Activated naive CD4-positive, alpha-beta T cell treated with anti-CD3 and anti-CD28 coated beads for 36 hours (primary cell): ENCODE measurements around the gene PINK1. TPM values are rescaled to one million over a fixed set of nuclear protein-coding genes. Genes with fewer than 3 reads are reported as not detected.

Experiments used
- CTCF ChIA-PET: fragments of 350-600 bp; sonication (Branson Sonifier 250); formaldehyde crosslinking; loops from one replicate; lab custom pipeline; 2021; ENCODE audit warnings: antibody characterized with exemption; lab: Charles Lee
- DNase-seq: peaks from one replicate; pipeline ENCODE4 v3.0.0-alpha.2; 2020
- H3K27ac Mint-ChIP-seq: one replicate; pipeline ENCODE4 v1.8.0; 2021; ENCODE audit warnings: mild to moderate bottlenecking, mixed read lengths
- H3K27me3 Mint-ChIP-seq: one replicate; pipeline ENCODE4 v1.8.0; 2021; ENCODE audit warnings: low read depth, mixed read lengths
- H3K36me3 Mint-ChIP-seq: one replicate; pipeline ENCODE4 v1.8.0; 2021; ENCODE audit warnings: low read depth, mixed read lengths
- H3K4me1 Mint-ChIP-seq: one replicate; pipeline ENCODE4 v1.8.0; 2021; ENCODE audit warnings: low read depth, mixed read lengths
- H3K4me3 Mint-ChIP-seq: one replicate; pipeline ENCODE4 v1.8.0; 2021; ENCODE audit warnings: mild to moderate bottlenecking, moderate library complexity, mixed read lengths
- H3K9me3 Mint-ChIP-seq: one replicate; pipeline ENCODE4 v1.8.0; 2021; ENCODE audit warnings: mixed read lengths
- intact Hi-C: fragments of 100-400 bp; cut with micrococcal nuclease; formaldehyde crosslinking; loops from one replicate; pipeline ENCODE4 v1.15.1; 2023
- total RNA-seq, 2 experiments: library from RNA; stranded (reverse); gene quantifications; one replicate each; pipeline ENCODE4 v1.2.3, GENCODE V29; 2021

PINK1 gene
- total RNA-seq, 2 experiments from 2014 or later = 1.4 to 1.5 TPM

DNA sequence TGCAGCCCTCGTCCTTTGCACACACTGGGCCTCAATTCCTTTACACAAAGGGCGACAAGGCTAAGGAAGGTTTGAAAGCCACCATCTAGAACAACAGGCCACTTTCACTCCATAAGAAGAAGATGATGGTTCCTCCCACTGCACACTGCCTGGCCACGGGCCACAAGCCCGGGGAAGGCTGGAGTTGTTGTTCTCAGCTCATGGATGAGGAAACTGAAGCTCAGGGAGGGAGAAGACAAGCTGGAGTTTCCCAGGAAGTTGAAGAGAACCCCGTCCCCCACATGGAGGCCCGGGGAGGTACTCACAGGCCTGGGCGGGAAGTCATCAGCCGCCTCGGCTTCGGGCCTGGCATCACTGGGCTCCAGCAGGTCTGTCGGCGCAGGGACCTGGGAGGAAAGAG is 52.5 kb downstream of the PINK1 start:
- Mint-ChIP-seq H3K4me1 (no peaks in the 10 kb centered on the region), H3K4me3 (no peak overlapping the region), H3K27me3 (no peaks in the 10 kb centered on the region), H3K36me3 (no peaks in the 10 kb centered on the region), H3K27ac (no peak overlapping the region), H3K9me3 (no peaks in the 10 kb centered on the region)
- DNase-seq = no peak
- intact Hi-C loops = no loop called here
- CTCF ChIA-PET = interaction anchor here (1.9 kb wide), 1 partner anchor 11 kb away, joined by 7 read pairs; no protein-coding TSS in a partner anchor

DNA sequence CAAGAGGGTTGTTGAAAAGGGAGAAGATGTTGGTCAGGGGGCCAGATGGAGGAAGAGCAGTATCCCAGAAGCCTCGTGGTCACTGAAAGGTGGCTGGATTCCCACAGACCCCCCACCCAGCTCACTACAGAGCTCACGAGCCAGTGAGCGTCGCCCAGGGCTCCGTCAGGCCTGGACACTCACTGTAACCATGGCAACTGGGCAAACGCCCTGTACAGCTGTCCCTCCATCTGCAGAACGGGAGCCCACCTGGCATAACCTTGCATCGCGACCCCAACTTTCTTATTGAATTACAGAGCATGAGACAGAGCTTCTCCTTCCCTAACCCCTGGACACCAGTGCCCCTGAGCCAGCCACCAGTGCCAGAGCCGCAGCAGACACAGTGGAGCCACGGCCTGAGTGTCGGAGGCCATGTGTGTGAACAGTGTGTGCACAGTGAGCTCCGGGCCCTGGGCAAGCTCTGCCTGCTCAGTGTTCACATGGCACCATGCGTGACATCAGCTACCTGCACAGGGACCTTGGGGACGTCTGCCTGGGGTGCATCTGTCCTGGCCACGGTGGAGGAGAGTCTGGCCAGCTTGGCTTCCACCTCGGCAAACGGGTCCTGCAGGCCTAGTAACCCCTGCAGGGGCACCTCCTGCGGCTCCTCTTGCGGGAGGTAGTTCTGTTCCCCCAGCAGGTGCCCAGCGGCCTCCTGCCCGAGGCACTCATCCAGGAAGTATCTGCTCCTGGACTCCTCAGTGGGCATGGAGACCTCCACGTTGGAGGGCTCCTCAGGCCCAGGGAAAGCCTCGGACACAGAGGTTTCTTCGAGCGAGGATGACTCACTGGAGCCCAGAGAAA is 53.8 kb downstream of the PINK1 start:
- no peak overlapping the region for H3K27ac Mint-ChIP-seq
- no peaks in the 10 kb centered on the region for H3K27me3 Mint-ChIP-seq
- intact Hi-C loops = no loop called here
- no peaks in the 10 kb centered on the region for H3K9me3 Mint-ChIP-seq
- CTCF ChIA-PET = no interaction called here
- no peaks in the 10 kb centered on the region for H3K36me3 Mint-ChIP-seq
- H3K4me1 Mint-ChIP-seq = no peaks in the 10 kb centered on the region
- no peak for DNase-seq
- H3K4me3 Mint-ChIP-seq = no peak overlapping the region

DNA sequence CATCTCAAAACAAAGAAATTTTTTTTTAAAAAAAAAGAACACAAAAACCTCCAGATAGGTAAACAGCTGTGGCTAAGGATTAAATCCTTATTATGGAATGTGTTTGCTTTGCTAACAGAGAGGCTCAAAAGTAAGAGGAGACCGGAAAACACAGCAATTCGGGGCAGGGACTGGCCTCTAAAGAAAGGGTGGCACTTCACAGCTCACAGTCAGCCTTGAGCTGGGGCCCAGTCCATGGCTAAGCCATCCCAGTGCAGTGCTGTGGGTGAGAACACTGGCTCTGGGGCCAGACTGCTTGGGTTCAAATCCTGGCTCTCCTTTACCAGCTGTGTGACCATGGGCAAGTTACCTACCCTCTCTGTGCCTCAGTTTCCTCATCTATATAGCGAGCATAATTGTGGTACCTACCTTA is 56.4 kb downstream of the PINK1 start:
- Mint-ChIP-seq H3K27ac (no peak overlapping the region), H3K36me3 (no peaks in the 10 kb centered on the region), H3K9me3 (no peaks in the 10 kb centered on the region), H3K4me3 (no peak overlapping the region), H3K4me1 (no peaks in the 10 kb centered on the region), H3K27me3 (no peaks in the 10 kb centered on the region)
- no peak for DNase-seq
- intact Hi-C loops = no loop called here
- CTCF ChIA-PET = no interaction called here

DNA sequence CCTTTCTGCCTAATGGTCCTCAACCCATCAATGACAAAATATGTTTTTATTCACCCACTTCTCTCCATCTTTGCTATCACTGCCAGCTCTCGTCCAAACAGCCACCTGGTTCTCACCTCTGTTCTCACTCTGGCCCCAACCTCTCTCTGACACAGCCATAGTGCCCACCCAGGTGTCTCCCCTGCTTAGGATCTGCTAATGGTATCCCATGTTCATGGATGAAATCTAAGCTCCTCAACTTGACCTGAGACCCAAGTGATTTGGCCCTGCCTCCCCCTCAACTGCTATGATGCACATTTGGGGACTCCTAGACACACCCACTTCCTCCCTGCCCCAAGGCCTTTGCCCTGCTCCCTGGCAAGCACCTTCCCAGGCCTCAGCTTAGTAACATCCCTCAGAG is 58.6 kb downstream of the PINK1 start:
- Mint-ChIP-seq H3K9me3 (no peaks in the 10 kb centered on the region), H3K4me1 (peaks cover 2% of the 10 kb centered on the region), H3K27ac (no peak overlapping the region), H3K4me3 (no peak overlapping the region), H3K27me3 (no peaks in the 10 kb centered on the region), H3K36me3 (no peaks in the 10 kb centered on the region)
- intact Hi-C loops = no loop called here
- no peak for DNase-seq
- CTCF ChIA-PET = interaction anchor here (0.6 kb wide), 1 partner anchor 92 kb away, joined by 3 read pairs; no protein-coding TSS in a partner anchor

DNA sequence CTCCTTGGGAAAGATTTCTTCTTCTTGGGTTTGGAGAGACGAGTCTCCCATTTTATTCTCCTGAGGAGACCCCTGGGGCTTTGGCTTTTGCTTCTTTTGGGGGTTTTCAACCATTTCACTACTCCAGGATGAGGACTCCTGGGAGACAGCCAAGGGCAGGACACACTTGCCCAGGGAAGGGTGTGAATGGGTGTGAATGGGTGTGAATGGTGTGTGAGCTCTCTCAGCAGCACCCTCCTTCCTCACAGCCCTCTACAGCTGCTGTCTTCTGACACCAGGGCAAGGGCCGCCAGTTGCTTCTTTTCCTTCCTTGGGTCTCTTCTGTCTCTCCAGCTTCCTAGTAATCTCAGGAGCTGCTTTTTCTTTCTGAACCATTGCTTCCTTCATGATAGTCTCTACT is 60.4 kb downstream of the PINK1 start:
- H3K4me1 Mint-ChIP-seq = peaks cover 5% of the 10 kb centered on the region
- no peak overlapping the region for H3K4me3 Mint-ChIP-seq
- intact Hi-C loops = no loop called here
- no peak overlapping the region for H3K27ac Mint-ChIP-seq
- H3K36me3 Mint-ChIP-seq = no peaks in the 10 kb centered on the region
- H3K27me3 Mint-ChIP-seq = no peaks in the 10 kb centered on the region
- CTCF ChIA-PET = interaction anchor here (0.7 to 0.9 kb wide), 2 partner anchors 502 to 863 kb away, joined by 3 read pairs; no protein-coding TSS in a partner anchor
- H3K9me3 Mint-ChIP-seq = no peaks in the 10 kb centered on the region
- no peak for DNase-seq

DNA sequence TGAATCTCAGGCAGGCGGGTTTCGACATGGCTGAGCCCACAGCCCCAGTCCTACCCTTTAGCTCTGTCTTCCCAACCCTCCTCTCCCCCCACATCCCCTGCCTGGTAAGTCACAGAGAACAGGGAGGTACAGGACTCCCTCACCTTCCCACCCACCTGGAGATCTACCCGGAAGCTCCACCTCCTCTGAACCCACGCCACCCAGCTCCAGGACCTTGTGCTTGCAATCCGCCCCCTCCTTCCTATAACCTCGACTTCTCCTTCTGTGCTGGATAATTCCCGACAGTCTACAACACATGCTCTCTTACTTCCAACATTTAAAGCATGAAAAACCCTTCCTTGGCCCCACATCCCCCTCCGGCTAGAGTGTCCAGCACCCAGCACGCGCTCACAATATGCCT is 62.3 kb downstream of the PINK1 start:
- Mint-ChIP-seq H3K4me1 (peaks cover 5% of the 10 kb centered on the region), H3K36me3 (no peaks in the 10 kb centered on the region), H3K4me3 (no peak overlapping the region), H3K27ac (no peak overlapping the region), H3K9me3 (no peaks in the 10 kb centered on the region), H3K27me3 (no peaks in the 10 kb centered on the region)
- CTCF ChIA-PET = interaction anchor here (0.6 to 4.9 kb wide), 6 partner anchors 19 to 500 kb away, joined by 3 to 73 read pairs (median 5); no protein-coding TSS in a partner anchor
- intact Hi-C loops = loop anchor here (5.0 kb wide), 1 partner anchor 237 kb away; no protein-coding TSS in a partner anchor
- DNase-seq = no peak

DNA sequence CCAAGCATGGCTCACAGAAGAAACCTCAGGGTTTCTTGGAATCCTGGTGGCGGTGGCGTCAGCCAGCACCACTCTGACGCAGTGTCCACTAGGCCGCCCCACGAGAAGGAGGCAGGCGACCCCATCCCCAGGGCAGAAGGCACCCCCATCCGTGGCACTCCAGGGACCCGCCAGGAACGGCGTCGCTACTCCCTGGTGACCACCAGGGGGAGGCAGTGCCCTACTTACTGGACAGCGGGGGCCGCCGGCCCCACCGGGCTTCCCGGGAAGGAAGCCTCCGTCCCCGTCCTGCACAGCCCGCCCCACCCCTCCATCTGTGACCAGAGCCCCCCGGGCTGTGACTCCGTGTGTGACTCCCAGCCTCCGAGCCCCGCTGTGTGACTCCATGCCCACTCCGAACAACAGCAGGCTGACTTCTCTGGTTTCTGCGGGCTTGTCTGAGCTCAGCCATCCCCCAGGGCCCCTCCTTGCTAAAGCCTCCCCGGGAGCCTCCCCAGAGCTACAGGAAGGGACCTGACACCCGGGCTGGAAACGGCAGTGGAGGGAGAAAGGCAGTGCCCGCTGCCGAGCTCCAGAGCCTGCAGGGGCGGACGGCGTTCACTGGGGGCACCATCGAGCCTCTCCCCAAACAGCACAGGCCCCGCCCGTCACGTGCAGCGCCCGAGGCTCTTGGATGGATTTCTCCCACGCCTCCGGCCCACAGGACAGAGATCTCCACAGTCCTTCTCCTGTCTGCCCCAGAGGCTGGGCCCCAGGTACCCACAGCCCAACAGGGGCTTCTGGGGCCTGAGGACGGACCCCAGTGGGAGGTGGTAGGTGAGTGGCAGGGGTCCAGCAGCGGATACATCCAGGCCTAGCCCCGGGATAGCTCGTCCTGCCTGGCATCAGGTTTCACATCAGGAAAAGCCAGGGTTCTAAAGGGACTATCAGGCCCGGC is 63.4 kb downstream of the PINK1 start:
- Mint-ChIP-seq H3K9me3 (no peaks in the 10 kb centered on the region), H3K27me3 (no peaks in the 10 kb centered on the region), H3K36me3 (no peaks in the 10 kb centered on the region), H3K27ac (peak overlapping the region; percentile 50), H3K4me3 (peak overlapping the region; percentile 77), H3K4me1 (peaks cover 5% of the 10 kb centered on the region)
- CTCF ChIA-PET = interaction anchor here (0.6 to 4.9 kb wide), 37 partner anchors 11 to 1257 kb away, joined by 3 to 73 read pairs (median 3); partner anchors contain the start of gene SH2D5
- intact Hi-C loops = loop anchor here (1.0 to 5.0 kb wide), 3 partner anchors 37 to 499 kb away; no protein-coding TSS in a partner anchor
- DNase-seq = peak; percentile 86

DNA sequence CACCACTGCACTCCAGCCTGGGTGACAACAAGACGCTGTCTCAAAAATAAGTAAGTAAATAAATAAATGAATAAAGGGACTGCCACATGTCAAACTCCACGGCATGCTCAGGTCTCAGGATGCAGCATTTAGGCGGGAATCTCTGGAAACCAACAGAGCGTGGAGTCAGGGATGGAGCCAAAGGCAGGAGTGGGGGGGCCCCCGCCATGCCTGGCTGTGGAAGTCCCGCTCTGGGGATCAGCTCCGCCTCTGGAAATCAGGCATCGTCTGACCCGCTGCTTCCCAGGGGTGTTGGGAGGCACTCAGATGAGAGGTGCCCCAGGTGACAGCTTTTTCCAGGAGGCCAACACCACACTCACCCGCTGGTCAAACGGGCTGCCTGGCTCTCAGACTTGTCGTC is 64.3 kb downstream of the PINK1 start:
- Mint-ChIP-seq H3K9me3 (no peaks in the 10 kb centered on the region), H3K27ac (no peak overlapping the region), H3K4me1 (peaks cover 5% of the 10 kb centered on the region), H3K36me3 (no peaks in the 10 kb centered on the region), H3K27me3 (no peaks in the 10 kb centered on the region), H3K4me3 (no peak overlapping the region)
- CTCF ChIA-PET = interaction anchor here (0.9 to 4.9 kb wide), 14 partner anchors 10 to 706 kb away, joined by 3 to 73 read pairs (median 4); partner anchors contain the start of gene SH2D5
- DNase-seq = no peak
- intact Hi-C loops = loop anchor here (5.0 kb wide), 1 partner anchor 235 kb away; no protein-coding TSS in a partner anchor

DNA sequence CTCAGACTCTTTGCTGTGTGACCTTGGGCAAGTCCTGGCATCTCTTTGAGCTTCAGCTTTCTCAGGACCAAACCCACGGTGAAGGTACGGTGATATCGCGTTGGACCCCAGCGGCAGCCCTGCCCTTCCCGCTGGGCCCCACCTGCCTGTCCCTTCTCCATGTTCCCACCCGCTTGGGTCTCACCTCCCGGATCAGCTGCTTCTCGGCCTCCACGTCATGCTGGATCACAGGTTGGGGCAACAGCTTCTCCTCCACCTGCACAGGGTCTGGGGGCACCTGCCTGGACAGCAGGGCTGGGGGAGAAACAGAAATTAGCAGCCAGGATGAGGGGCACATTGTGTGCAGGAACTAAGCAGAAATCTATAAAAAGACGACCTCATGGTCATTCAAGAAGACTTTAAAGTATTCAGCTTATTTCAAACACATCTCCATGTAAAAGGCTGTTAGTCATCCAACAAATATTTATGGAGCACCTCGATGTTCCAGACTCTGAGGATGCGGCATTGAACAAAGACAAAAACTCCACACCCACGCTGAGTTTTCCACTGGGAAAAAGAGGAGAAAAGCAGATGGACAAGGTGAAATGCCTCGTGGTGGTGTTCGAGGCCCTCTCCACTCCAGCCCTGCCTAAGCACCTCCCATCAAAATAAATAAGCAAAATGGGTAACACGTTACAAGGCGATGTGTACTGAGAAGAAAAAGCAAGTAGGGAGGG is 65.1 kb downstream of the PINK1 start:
- H3K27ac Mint-ChIP-seq = no peak overlapping the region
- peaks cover 5% of the 10 kb centered on the region for H3K4me1 Mint-ChIP-seq
- DNase-seq = no peak
- H3K36me3 Mint-ChIP-seq = no peaks in the 10 kb centered on the region
- intact Hi-C loops = loop anchor here (5.0 kb wide), 1 partner anchor 234 kb away; no protein-coding TSS in a partner anchor
- no peak overlapping the region for H3K4me3 Mint-ChIP-seq
- no peaks in the 10 kb centered on the region for H3K9me3 Mint-ChIP-seq
- no peaks in the 10 kb centered on the region for H3K27me3 Mint-ChIP-seq
- CTCF ChIA-PET = interaction anchor here (0.6 to 4.9 kb wide), 4 partner anchors 33 to 497 kb away, joined by 3 to 73 read pairs (median 4); no protein-coding TSS in a partner anchor

DNA sequence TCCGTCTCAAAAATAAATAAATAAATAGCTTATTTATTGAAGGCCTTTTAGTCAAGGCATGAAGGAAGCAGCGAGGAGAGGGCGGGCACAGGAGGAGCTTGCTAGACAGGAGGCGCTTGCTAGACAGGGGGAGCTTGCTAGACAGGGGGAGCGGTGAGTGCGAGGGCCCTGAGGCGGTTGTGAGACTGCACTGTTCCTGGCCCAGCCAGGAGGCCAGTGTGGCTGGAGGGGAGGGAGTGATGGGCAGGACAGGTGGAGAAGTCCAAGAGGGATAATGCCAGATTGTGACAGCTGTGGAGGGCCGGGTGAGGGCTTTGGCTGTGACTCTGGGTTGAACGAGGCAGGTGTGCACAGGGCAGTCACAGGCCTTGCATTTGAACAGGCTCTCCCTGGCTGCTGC is 66.3 kb downstream of the PINK1 start:
- no peaks in the 10 kb centered on the region for H3K27me3 Mint-ChIP-seq
- no peak for DNase-seq
- CTCF ChIA-PET = interaction anchor here (0.6 to 4.9 kb wide), 5 partner anchors 23 to 496 kb away, joined by 3 to 73 read pairs (median 3); no protein-coding TSS in a partner anchor
- H3K27ac Mint-ChIP-seq = no peak overlapping the region
- H3K4me1 Mint-ChIP-seq = peaks cover 5% of the 10 kb centered on the region
- intact Hi-C loops = loop anchor here (5.0 kb wide), 1 partner anchor 233 kb away; no protein-coding TSS in a partner anchor
- H3K9me3 Mint-ChIP-seq = no peaks in the 10 kb centered on the region
- no peaks in the 10 kb centered on the region for H3K36me3 Mint-ChIP-seq
- no peak overlapping the region for H3K4me3 Mint-ChIP-seq

DNA sequence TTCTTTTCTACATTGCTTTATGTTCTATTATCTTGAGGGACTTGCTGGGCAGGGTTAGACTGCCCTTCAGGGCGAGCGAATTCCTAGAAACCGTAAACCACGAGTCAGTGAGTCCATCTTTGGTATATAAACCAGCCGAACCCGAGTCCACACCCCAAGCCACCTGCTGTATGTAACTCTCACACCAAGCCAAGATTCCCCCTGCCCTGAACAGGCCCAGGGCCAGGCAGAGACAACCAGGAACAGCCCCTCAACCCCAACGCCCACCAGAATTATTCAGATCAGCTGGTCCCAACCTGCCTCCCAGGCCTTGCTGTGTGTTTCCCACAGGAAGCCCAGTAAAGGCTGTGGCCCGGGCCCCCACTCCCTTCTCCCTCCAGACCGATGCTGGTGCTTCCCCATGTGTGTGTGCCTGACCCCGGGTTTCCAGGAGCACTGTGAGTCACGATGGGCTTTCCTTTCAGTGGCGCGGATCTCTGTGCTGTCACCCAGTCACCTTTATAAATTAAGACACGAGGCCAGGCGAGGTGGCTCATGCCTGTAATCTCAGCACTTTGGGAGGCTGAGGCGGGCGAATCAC is 67.5 kb downstream of the PINK1 start:
- Mint-ChIP-seq H3K4me3 (no peak overlapping the region), H3K27me3 (no peaks in the 10 kb centered on the region), H3K36me3 (no peaks in the 10 kb centered on the region), H3K4me1 (peaks cover 5% of the 10 kb centered on the region), H3K9me3 (no peaks in the 10 kb centered on the region), H3K27ac (no peak overlapping the region)
- DNase-seq = no peak
- intact Hi-C loops = no loop called here
- CTCF ChIA-PET = no interaction called here
